Medulla oblongata (tissue), 1 donor: Measurements from ENCODE around the gene SEC24D.
"Not testable (repeated sequence)": the region's sequence is repeated elsewhere in the genome, so short reads cannot be mapped to it uniquely, and the experiment has no call there.

Source experiments
- DNase-seq: peaks from one replicate; pipeline ENCODE4 v3.0.0-alpha.2; 2015; ENCODE audit errors: extremely low spot score

The SEC24D gene

GRCh38 chr4:118810991-118811764, 24.7 kb downstream of the SEC24D start:
- DNase-seq = no peak

- DNase-seq = no peak
Measured at GRCh38 chr4:118807659-118808058, 28.3 kb downstream of the SEC24D start.

GRCh38 chr4:118803253-118803652, 32.7 kb downstream of the SEC24D start:
- no peak for DNase-seq

- DNase-seq = no peak
Measured at GRCh38 chr4:118801895-118802575, 33.9 kb downstream of the SEC24D start.

GRCh38 chr4:118799231-118799942, 36.5 kb downstream of the SEC24D start:
- no peak for DNase-seq

GRCh38 chr4:118798658-118799057, 37.3 kb downstream of the SEC24D start:
- DNase-seq = no peak

GRCh38 chr4:118797558-118798142, 38.3 kb downstream of the SEC24D start:
- DNase-seq = no peak

- DNase-seq = not testable (repeated sequence)
Measured at GRCh38 chr4:118791690-118792446, 44.1 kb downstream of the SEC24D start.

GRCh38 chr4:118790544-118790943, 45.4 kb downstream of the SEC24D start:
- DNase-seq = no peak

GRCh38 chr4:118788911-118789310, 47.0 kb downstream of the SEC24D start:
- no peak for DNase-seq

GRCh38 chr4:118787844-118788380, 48.0 kb downstream of the SEC24D start:
- DNase-seq = no peak

- DNase-seq = no peak
Measured at GRCh38 chr4:118784776-118785175, 51.1 kb downstream of the SEC24D start.

- no peak for DNase-seq
Measured at GRCh38 chr4:118783887-118784286, 52.0 kb downstream of the SEC24D start.

- DNase-seq = not testable (repeated sequence)
Measured at GRCh38 chr4:118782886-118783285, 53.0 kb downstream of the SEC24D start.

- DNase-seq = not testable (repeated sequence)
Measured at GRCh38 chr4:118777649-118778048, 58.3 kb downstream of the SEC24D start.

GRCh38 chr4:118776955-118777640, 58.8 kb downstream of the SEC24D start:
- DNase-seq = not testable (repeated sequence)

GRCh38 chr4:118776157-118776954, 59.6 kb downstream of the SEC24D start:
- no peak for DNase-seq

GRCh38 chr4:118775405-118775804, 60.5 kb downstream of the SEC24D start:
- DNase-seq = no peak

GRCh38 chr4:118774989-118775388, 60.9 kb downstream of the SEC24D start:
- DNase-seq = no peak

GRCh38 chr4:118774321-118774720, 61.6 kb downstream of the SEC24D start:
- DNase-seq = no peak
